GM23248 (cell line): ENCODE data around the gene LRP2.

Experiments used
- EZH2 ChIP-seq: fragments of 200-600 bp; sonication (generic); IDR thresholded peaks from 2 replicates; pipeline ENCODE4 v1.6.1; 2018; ENCODE audit warnings: antibody characterized with exemption, mild to moderate bottlenecking; ENCODE audit not compliant: insufficient read depth, poor library complexity, severe bottlenecking
- EZH2phosphoT487 ChIP-seq: fragments of 200-600 bp; sonication (generic); IDR thresholded peaks from 2 replicates; pipeline ENCODE4 v1.6.1; 2018; ENCODE audit warnings: antibody characterized with exemption, moderate library complexity, mild to moderate bottlenecking, low read depth; ENCODE audit not compliant: insufficient read depth

DNA sequence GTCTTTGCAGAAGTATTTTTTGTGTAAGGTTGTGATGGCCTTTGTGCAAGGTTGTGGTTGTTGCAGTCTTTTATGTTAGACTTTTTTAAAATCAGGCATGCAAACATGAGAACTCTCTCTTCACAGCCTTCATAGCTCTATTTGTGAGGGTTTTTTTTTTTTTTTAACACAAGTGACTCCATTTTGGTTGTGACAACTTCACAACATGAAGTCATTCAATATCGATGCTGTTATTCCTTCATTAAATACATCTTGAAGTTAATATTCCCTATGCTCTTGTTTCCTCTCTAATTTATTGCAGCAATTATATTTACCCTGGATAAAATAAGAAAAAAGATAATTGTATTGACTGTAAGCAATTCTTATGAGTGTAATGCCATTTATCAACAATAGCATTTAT lies 257.5 kb downstream of the LRP2 start:
- TF ChIP-seq EZH2 (no peak), EZH2phosphoT487 (no peak)
